DOHH2 (cell line): ENCODE data around the gene FOXA1.

Experiments
- CTCF ChIP-seq: fragments of 200-600 bp; sonication (generic); IDR thresholded peaks from one replicate; pipeline ENCODE4 v1.5.1; 2014; ENCODE audit warnings: antibody characterized with exemption, mild to moderate bottlenecking, low read depth, low read length; ENCODE audit not compliant: poor library complexity, severe bottlenecking
- EZH2phosphoT487 ChIP-seq: fragments of 200-600 bp; sonication (generic); IDR thresholded peaks from 2 replicates; pipeline ENCODE4 v1.6.1; 2017; ENCODE audit warnings: borderline replicate concordance, mild to moderate bottlenecking, antibody characterized with exemption, low read length, moderate library complexity, mixed read lengths

- no peak for TF ChIP-seq CTCF
- TF ChIP-seq EZH2phosphoT487, result no peak
Observed at GRCh38 chr14:37587131-37587803, 7.8 kb downstream of the FOXA1 start.
